Renal cortex interstitium (tissue), 11 donors: ENCODE data around the gene SMO. TPM values are rescaled to one million over a fixed set of nuclear protein-coding genes. Genes with fewer than 3 reads are reported as not detected.

Experiments
- DNase-seq, 11 donors: peaks; one replicate each; pipeline ENCODE4 v3.0.0-alpha.2; 2013; ENCODE audit warnings: low read depth in 9 of 11, low spot score in 4 of 11; ENCODE audit errors: extremely low read depth in 1 of 11
- polyA plus RNA-seq, 3 donors: library from polyadenylated mRNA; unstranded; fragments of 120-200 nt; gene quantifications; one replicate each; pipeline ENCODE4 v1.2.1, GENCODE V29; 2013; ENCODE audit not compliant: insufficient read length in 3 of 3

SMO gene
- polyA plus RNA-seq, 3 donors = 97.2 to 121 (median 106) TPM

GRCh38 chr7:129258649-129259389, 70.4 kb downstream of the SMO start:
- DNase-seq = no peak

- no peak for DNase-seq
Observed at GRCh38 chr7:129262324-129262723, 73.9 kb downstream of the SMO start.

Other genes with a start within 250 kb of the SMO start
- 10 to 100 TPM; 42.0 to 47.7 (median 45.1) TPM for gene TNPO3, start 133.5 kb upstream of the SMO start, polyA plus RNA-seq
- gene TSPAN33, start 43.9 kb upstream of the SMO start, polyA plus RNA-seq = 10 to 100 TPM; 69.0 to 76.8 (median 73.9) TPM
- 10 to 100 TPM; 25.6 to 35.0 (median 26.5) TPM for gene AHCYL2, start 36.4 kb downstream of the SMO start, polyA plus RNA-seq
- gene STRIP2, start 245.8 kb downstream of the SMO start, polyA plus RNA-seq = 1 to 10 TPM; 3.0 to 5.4 (median 3.3) TPM